Progenitor cell of endocrine pancreas (in vitro differentiated cells): Measurements from ENCODE around the gene KANK3. TPM values are rescaled to one million over a fixed set of nuclear protein-coding genes. Genes with fewer than 3 reads are reported as not detected.
"Not testable (repeated sequence)": the region's sequence is repeated elsewhere in the genome, so short reads cannot be mapped to it uniquely, and the experiment has no call there.

Source experiments
- DNase-seq: peaks from one replicate; pipeline ENCODE4 v3.0.0; 2021; ENCODE audit warnings: low spot score; ENCODE audit not compliant: unreplicated experiment
- H3K27ac Mint-ChIP-seq: 2 replicates; pipeline ENCODE4 v1.8.0; 2021; ENCODE audit warnings: mild to moderate bottlenecking, moderate library complexity, mixed read lengths
- H3K27me3 Mint-ChIP-seq: 2 replicates; pipeline ENCODE4 v1.8.0; 2021; ENCODE audit warnings: mixed read lengths
- H3K36me3 Mint-ChIP-seq: 2 replicates; pipeline ENCODE4 v1.8.0; 2022; ENCODE audit warnings: mixed read lengths; ENCODE audit not compliant: insufficient read depth
- H3K4me1 Mint-ChIP-seq: 2 replicates; pipeline ENCODE4 v1.8.0; 2021; ENCODE audit warnings: low read depth, mixed read lengths
- H3K4me3 Mint-ChIP-seq: 2 replicates; pipeline ENCODE4 v1.8.0; 2021; ENCODE audit warnings: low read depth, mild to moderate bottlenecking, moderate library complexity, mixed read lengths
- H3K9me3 Mint-ChIP-seq: 2 replicates; pipeline ENCODE4 v1.8.0; 2021; ENCODE audit warnings: low read depth, mixed read lengths
- CTCF ChIP-seq: fragments of 200-600 bp; sonication (generic); IDR thresholded peaks from one replicate; pipeline ENCODE4 v1.5.0; 2021; ENCODE audit warnings: antibody characterized with exemption, mild to moderate bottlenecking; ENCODE audit not compliant: unreplicated experiment
- total RNA-seq: library from RNA; stranded (reverse); gene quantifications from 2 replicates; pipeline ENCODE4 v1.2.1, GENCODE V29; 2021

The KANK3 gene
- total RNA-seq, 1 donor from 2014 or later = 0.36 TPM

- no peak for TF ChIP-seq CTCF
- H3K27ac Mint-ChIP-seq = peak overlapping the region; percentile 15
- H3K27me3 Mint-ChIP-seq = no peaks in the 10 kb centered on the region
- peak; percentile 7 for DNase-seq
- H3K4me1 Mint-ChIP-seq = peaks cover 17% of the 10 kb centered on the region
- peak overlapping the region; percentile 93 for H3K4me3 Mint-ChIP-seq
- no peaks in the 10 kb centered on the region for H3K9me3 Mint-ChIP-seq
- peaks cover 5% of the 10 kb centered on the region for H3K36me3 Mint-ChIP-seq
Measured at GRCh38 chr19:8306235-8307054, 36.6 kb downstream of the KANK3 start.

GRCh38 chr19:8305798-8306197 is 37.3 kb downstream of the KANK3 start:
- Mint-ChIP-seq H3K4me3 (no peak overlapping the region), H3K27me3 (no peaks in the 10 kb centered on the region), H3K9me3 (no peaks in the 10 kb centered on the region), H3K27ac (no peak overlapping the region), H3K36me3 (peaks cover 4% of the 10 kb centered on the region), H3K4me1 (peaks cover 17% of the 10 kb centered on the region)
- TF ChIP-seq CTCF = no peak
- peak; percentile 5 for DNase-seq

- peaks cover 17% of the 10 kb centered on the region for H3K4me1 Mint-ChIP-seq
- TF ChIP-seq CTCF = no peak
- no peak overlapping the region for H3K27ac Mint-ChIP-seq
- H3K4me3 Mint-ChIP-seq = no peak overlapping the region
- DNase-seq = peak; percentile 9
- H3K36me3 Mint-ChIP-seq = peaks cover 4% of the 10 kb centered on the region
- no peaks in the 10 kb centered on the region for H3K27me3 Mint-ChIP-seq
- no peaks in the 10 kb centered on the region for H3K9me3 Mint-ChIP-seq
Measured at GRCh38 chr19:8304841-8305621, 38.0 kb downstream of the KANK3 start.

DNA sequence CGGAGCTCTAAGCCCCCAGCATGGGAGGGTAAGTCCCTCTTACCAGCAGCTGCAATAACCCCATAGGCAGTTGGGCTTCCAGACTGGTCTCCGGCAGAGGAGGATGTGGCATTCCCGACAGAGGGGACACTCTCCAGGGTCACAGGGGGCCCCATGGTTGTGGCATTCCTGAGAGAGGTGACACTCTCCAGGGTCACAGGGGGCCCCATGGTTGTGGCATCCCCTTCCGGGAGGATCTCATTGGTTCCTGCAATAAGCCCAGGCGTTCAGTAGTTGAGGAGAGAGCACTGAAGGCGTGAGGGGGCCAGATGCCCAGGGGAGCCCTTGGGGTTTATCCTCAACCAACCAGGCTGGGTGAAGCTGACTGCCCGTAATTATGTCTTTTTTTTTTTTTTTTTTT is 40.3 kb downstream of the KANK3 start:
- Mint-ChIP-seq H3K9me3 (no peaks in the 10 kb centered on the region), H3K27me3 (no peaks in the 10 kb centered on the region), H3K4me3 (no peak overlapping the region), H3K27ac (no peak overlapping the region), H3K4me1 (peaks cover 10% of the 10 kb centered on the region), H3K36me3 (peaks cover 4% of the 10 kb centered on the region)
- no peak for DNase-seq
- TF ChIP-seq CTCF = no peak

- Mint-ChIP-seq H3K36me3 (peaks cover 4% of the 10 kb centered on the region), H3K4me1 (peaks cover 6% of the 10 kb centered on the region), H3K27ac (no peak overlapping the region), H3K27me3 (no peaks in the 10 kb centered on the region), H3K9me3 (no peaks in the 10 kb centered on the region), H3K4me3 (no peak overlapping the region)
- DNase-seq = peak; percentile 5
- TF ChIP-seq CTCF = no peak
Measured at GRCh38 chr19:8302357-8302691, 40.7 kb downstream of the KANK3 start.

GRCh38 chr19:8291337-8291736 is 51.7 kb downstream of the KANK3 start:
- not testable (repeated sequence) for H3K4me3 Mint-ChIP-seq, H3K4me1 Mint-ChIP-seq, H3K36me3 Mint-ChIP-seq, DNase-seq, H3K27ac Mint-ChIP-seq, H3K9me3 Mint-ChIP-seq, H3K27me3 Mint-ChIP-seq

- not testable (repeated sequence) for H3K27me3 Mint-ChIP-seq
Measured at GRCh38 chr19:8276508-8276907, 66.6 kb downstream of the KANK3 start.

More at GRCh38 chr19:8276508-8276907, 66.6 kb downstream of the KANK3 start:
- not testable (repeated sequence) for DNase-seq, H3K27ac Mint-ChIP-seq, H3K4me3 Mint-ChIP-seq, H3K36me3 Mint-ChIP-seq, H3K4me1 Mint-ChIP-seq, H3K9me3 Mint-ChIP-seq
